Vagina (tissue), 2 donors: ENCODE data around the gene SLC35F5. TPM values are rescaled to one million over a fixed set of nuclear protein-coding genes. Genes with fewer than 3 reads are reported as not detected.

ENCODE experiments used
- DNase-seq, 2 donors: peaks; one replicate each; pipeline ENCODE4 v3.0.0-alpha.2; 2017; ENCODE audit errors: extremely low spot score in 2 of 2
- H3K27ac ChIP-seq: fragments of 200-600 bp; sonication (generic); one replicate; pipeline ENCODE4 v1.5.1; 2019
- H3K27me3 ChIP-seq: fragments of 200-600 bp; sonication (generic); one replicate; pipeline ENCODE4 v1.5.1; 2019
- H3K36me3 ChIP-seq, 2 donors: fragments of 200-600 bp; sonication (generic); one replicate each; pipeline ENCODE4 v1.5.1; 2017 to 2019
- H3K4me1 ChIP-seq: fragments of 200-600 bp; sonication (generic); one replicate; pipeline ENCODE4 v1.5.1; 2019
- H3K4me3 ChIP-seq, 2 donors: fragments of 200-600 bp; sonication (generic); 1 replicate in 1 of 2; 2 replicates in 1 of 2; pipeline ENCODE4 v1.5.1; 2016 to 2019
- H3K9me3 ChIP-seq: fragments of 200-600 bp; sonication (generic); one replicate; pipeline ENCODE4 v1.5.1; 2019
- POLR2A ChIP-seq, 2 donors: fragments of 450-650 bp; IDR thresholded peaks; one replicate each; pipeline ENCODE4 v1.6.1; 2017; ENCODE audit warnings: antibody characterized with exemption in 2 of 2, mild to moderate bottlenecking in 2 of 2, moderate library complexity in 2 of 2
- POLR2AphosphoS5 ChIP-seq, 2 donors: sonication (generic); formaldehyde crosslinking; IDR thresholded peaks; one replicate each; pipeline ENCODE4 v1.9.0; 2017; ENCODE audit warnings: antibody characterized with exemption in 2 of 2, mild to moderate bottlenecking in 2 of 2, low read depth in 1 of 2; ENCODE audit not compliant: insufficient read depth in 1 of 2
- intact Hi-C: fragments of 100-400 bp; cut with DNase I; formaldehyde crosslinking; loops from one replicate; pipeline ENCODE4 v1.15.1; 2023
- total RNA-seq: library from RNA; depleted of rRNA; stranded (reverse); fragments of >200 nt; gene quantifications from one replicate; pipeline ENCODE4 v1.2.3, GENCODE V29; 2016
- TF ChIP-seq, protein P1 (sequence below), 3 experiments: fragments of 450-650 bp in 2 of 3; fragments of 200-600 bp in 1 of 3; sonication (generic) in 1 of 3; IDR thresholded peaks; one replicate each; pipeline ENCODE4 v1.5.1; 2017 to 2019; ENCODE audit warnings: antibody characterized with exemption in 3 of 3, mild to moderate bottlenecking in 2 of 3, moderate library complexity in 2 of 3

The SLC35F5 gene
- total RNA-seq, 1 donor from 2014 or later, result 64.6 TPM

DNA sequence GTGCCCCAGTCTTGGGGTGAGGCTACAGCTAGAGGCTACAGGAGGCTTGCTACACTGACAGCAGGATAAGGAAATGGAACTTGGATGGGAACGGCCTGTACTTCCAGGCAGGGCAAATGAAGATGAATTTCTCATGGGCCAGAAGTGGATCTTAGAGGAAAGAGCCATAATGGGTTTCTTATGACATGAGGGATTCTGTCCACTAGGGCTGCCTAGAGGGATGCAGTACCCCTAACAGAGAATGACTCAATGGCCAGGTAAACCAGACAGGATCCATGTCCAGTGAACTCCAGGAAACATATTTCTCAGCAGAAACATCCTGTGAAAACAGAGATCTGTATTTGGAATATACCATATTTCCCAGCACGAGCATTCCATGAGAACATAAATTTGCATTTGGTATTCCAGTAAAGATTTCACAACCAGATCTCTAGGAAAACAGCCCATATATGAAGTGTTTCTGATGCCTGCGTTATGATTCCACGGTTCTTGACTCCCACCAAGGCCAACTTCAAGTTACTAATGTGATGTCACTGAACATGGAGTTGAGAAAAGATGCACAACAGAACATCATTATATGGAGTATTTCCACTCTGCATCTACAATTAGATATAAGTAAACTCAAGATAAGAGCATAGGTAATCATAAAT, 11.5 kb upstream of the SLC35F5 start:
- H3K27me3 ChIP-seq, result no peaks in the 10 kb centered on the region

GRCh38 chr2:113765276-113765675, 8.8 kb upstream of the SLC35F5 start:
- Histone ChIP-seq H3K27ac (no peak overlapping the region), H3K4me1 (no peaks in the 10 kb centered on the region), H3K27me3 (no peaks in the 10 kb centered on the region), H3K4me3 (no peak overlapping the region), H3K9me3 (no peaks in the 10 kb centered on the region), H3K36me3 (no peaks in the 10 kb centered on the region)
- TF ChIP-seq POLR2A (IDR thresholded peaks at IDR 0.05), result no peak
- no peak for TF ChIP-seq POLR2AphosphoS5 (IDR thresholded peaks at IDR 0.05; ENCODE audit: insufficient read depth in 1 of 2, low read depth in 1 of 2)
- TF ChIP-seq, protein P1, sequence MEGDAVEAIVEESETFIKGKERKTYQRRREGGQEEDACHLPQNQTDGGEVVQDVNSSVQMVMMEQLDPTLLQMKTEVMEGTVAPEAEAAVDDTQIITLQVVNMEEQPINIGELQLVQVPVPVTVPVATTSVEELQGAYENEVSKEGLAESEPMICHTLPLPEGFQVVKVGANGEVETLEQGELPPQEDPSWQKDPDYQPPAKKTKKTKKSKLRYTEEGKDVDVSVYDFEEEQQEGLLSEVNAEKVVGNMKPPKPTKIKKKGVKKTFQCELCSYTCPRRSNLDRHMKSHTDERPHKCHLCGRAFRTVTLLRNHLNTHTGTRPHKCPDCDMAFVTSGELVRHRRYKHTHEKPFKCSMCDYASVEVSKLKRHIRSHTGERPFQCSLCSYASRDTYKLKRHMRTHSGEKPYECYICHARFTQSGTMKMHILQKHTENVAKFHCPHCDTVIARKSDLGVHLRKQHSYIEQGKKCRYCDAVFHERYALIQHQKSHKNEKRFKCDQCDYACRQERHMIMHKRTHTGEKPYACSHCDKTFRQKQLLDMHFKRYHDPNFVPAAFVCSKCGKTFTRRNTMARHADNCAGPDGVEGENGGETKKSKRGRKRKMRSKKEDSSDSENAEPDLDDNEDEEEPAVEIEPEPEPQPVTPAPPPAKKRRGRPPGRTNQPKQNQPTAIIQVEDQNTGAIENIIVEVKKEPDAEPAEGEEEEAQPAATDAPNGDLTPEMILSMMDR (IDR thresholded peaks at IDR 0.05), result no peak
- intact Hi-C loops, result no loop called here
- no peak for DNase-seq

More for the DNA sequence above, 11.5 kb upstream of the SLC35F5 start:
- Histone ChIP-seq H3K36me3 (no peaks in the 10 kb centered on the region), H3K27ac (no peak overlapping the region), H3K9me3 (no peaks in the 10 kb centered on the region), H3K4me1 (no peaks in the 10 kb centered on the region), H3K4me3 (no peak overlapping the region)
- intact Hi-C loops, result no loop called here
- no peak for DNase-seq
- no peak for TF ChIP-seq POLR2AphosphoS5 (IDR thresholded peaks at IDR 0.05; ENCODE audit: insufficient read depth in 1 of 2, low read depth in 1 of 2)
- TF ChIP-seq, protein P1 (IDR thresholded peaks at IDR 0.05), result no peak
- TF ChIP-seq POLR2A (IDR thresholded peaks at IDR 0.05), result no peak

DNA sequence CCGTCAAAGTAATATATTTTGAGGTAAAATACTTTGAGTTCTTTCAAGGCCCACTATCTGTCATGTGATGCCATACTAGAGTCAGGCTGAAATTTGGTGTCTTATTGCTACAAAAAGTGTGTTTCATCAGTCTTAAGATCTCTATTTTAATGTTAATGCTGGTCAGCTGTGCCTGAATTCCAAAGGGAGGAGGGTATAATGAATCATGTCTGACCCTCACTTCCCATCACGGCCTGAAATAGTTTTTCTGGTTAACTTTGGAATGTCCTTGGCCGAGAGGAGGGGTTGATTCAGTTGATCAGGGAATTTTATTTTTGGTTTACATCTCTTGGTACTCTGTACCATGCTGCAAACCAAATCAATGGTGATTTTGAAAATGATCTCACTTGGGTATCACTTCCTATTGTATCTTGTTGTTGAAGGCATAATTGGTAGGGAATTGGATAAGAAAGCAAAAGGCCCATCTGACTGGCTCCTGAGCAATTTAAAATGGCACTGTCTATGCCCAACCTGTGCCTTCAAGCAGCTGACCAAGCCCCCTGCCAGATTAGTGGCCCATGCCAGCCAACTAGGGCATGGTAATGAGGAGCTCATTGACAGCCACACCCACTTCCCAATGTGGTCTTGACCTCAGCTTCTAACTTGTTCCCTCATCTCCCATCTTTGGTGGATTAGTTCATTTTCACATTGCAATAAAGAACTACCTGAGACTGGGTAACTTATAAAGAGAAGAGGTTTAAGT, 6.1 kb upstream of the SLC35F5 start:
- no peaks in the 10 kb centered on the region for H3K4me1 ChIP-seq
- no peaks in the 10 kb centered on the region for H3K36me3 ChIP-seq
- TF ChIP-seq POLR2A (IDR thresholded peaks at IDR 0.05) (no peak), POLR2AphosphoS5 (IDR thresholded peaks at IDR 0.05; ENCODE audit: insufficient read depth in 1 of 2, low read depth in 1 of 2) (no peak)
- TF ChIP-seq, protein P1 (IDR thresholded peaks at IDR 0.05), result no peak
- intact Hi-C loops, result no loop called here
- DNase-seq, result no peak
- no peak overlapping the region for H3K4me3 ChIP-seq
- no peaks in the 10 kb centered on the region for H3K9me3 ChIP-seq
- H3K27ac ChIP-seq, result no peak overlapping the region
- no peaks in the 10 kb centered on the region for H3K27me3 ChIP-seq

- Histone ChIP-seq H3K9me3 (no peaks in the 10 kb centered on the region), H3K4me3 (no peak overlapping the region), H3K36me3 (no peaks in the 10 kb centered on the region), H3K4me1 (peaks cover 8% of the 10 kb centered on the region), H3K27ac (no peak overlapping the region), H3K27me3 (no peaks in the 10 kb centered on the region)
- TF ChIP-seq, protein P1 (IDR thresholded peaks at IDR 0.05), result no peak
- TF ChIP-seq POLR2AphosphoS5 (IDR thresholded peaks at IDR 0.05; ENCODE audit: insufficient read depth in 1 of 2, low read depth in 1 of 2) (no peak), POLR2A (IDR thresholded peaks at IDR 0.05) (no peak)
- intact Hi-C loops, result no loop called here
- no peak for DNase-seq
Measured at GRCh38 chr2:113760400-113760799, 4.0 kb upstream of the SLC35F5 start.
